ENCODE data around the gene SDF2L1. TPM values are rescaled to one million over a fixed set of nuclear protein-coding genes. Genes with fewer than 3 reads are reported as not detected.

Gene SDF2L1
- total RNA-seq, 2 donors from 2014 or later: 47.5 to 115 TPM

GRCh38 chr22:21652010-21652546 lies 10.0 kb downstream of the SDF2L1 start:
- H3K27me3 ChIP-seq: no peaks in the 10 kb centered on the region
- WGBS, 2 donors: 31 to 43% methylated on average over 26 to 34 of the region's 44 CpGs
- peak; percentile 56 to 75 (median 72) for DNase-seq
- H3K4me1 ChIP-seq: peaks cover 21% of the 10 kb centered on the region
- H3K27ac ChIP-seq: no peak overlapping the region
- peaks cover 0 to 2% of the 10 kb centered on the region in 2 donors for H3K36me3 ChIP-seq (replicated peaks in 1 of 2; ENCODE audit: insufficient read depth in 1 of 2, low read depth in 2 of 2)
- no peaks in the 10 kb centered on the region for H3K9me3 ChIP-seq
- intact Hi-C loops (cut with DNase I): no loop called here
- peak; percentile 72 for ATAC-seq
- TF ChIP-seq POLR2A (IDR thresholded peaks at IDR 0.05) (no peak), CTCF (IDR thresholded peaks at IDR 0.05) (no peak)
- peak overlapping the region in 1 of 2 donors; percentile 13 for H3K4me3 ChIP-seq

- no peaks in the 10 kb centered on the region for H3K36me3 ChIP-seq (replicated peaks in 1 of 2; ENCODE audit: insufficient read depth in 1 of 2, low read depth in 2 of 2)
- no peak overlapping the region for H3K4me3 ChIP-seq
- H3K9me3 ChIP-seq: no peaks in the 10 kb centered on the region
- WGBS, 2 donors: 59 to 74% methylated on average over 29 to 35 of the region's 40 CpGs
- peaks cover 24% of the 10 kb centered on the region for H3K4me1 ChIP-seq
- H3K27ac ChIP-seq: no peak overlapping the region
- TF ChIP-seq POLR2A (IDR thresholded peaks at IDR 0.05) (no peak), CTCF (IDR thresholded peaks at IDR 0.05) (no peak)
- intact Hi-C loops (cut with DNase I): no loop called here
- DNase-seq (no peak), ATAC-seq (no peak)
- H3K27me3 ChIP-seq: no peaks in the 10 kb centered on the region
Measured at GRCh38 chr22:21652547-21653545, 10.7 kb downstream of the SDF2L1 start.

- 22 to 23% methylated on average over 17 of the region's 17 CpGs for WGBS, 2 donors
- H3K36me3 ChIP-seq (replicated peaks in 1 of 2; ENCODE audit: insufficient read depth in 1 of 2, low read depth in 2 of 2): no peaks in the 10 kb centered on the region
- no peak overlapping the region for H3K27ac ChIP-seq
- ATAC-seq: peak; percentile 15
- H3K4me3 ChIP-seq: no peak overlapping the region
- intact Hi-C loops (cut with DNase I): no loop called here
- no peaks in the 10 kb centered on the region for H3K27me3 ChIP-seq
- TF ChIP-seq POLR2A (IDR thresholded peaks at IDR 0.05): no peak
- TF ChIP-seq CTCF (IDR thresholded peaks at IDR 0.05): no peak
- DNase-seq: no peak
- H3K4me1 ChIP-seq: peaks cover 16% of the 10 kb centered on the region
- H3K9me3 ChIP-seq: no peaks in the 10 kb centered on the region
Measured at GRCh38 chr22:21657020-21657359, 14.9 kb downstream of the SDF2L1 start.

- WGBS, 2 donors: 0 to 1% methylated on average over 8 to 78 of the region's 79 CpGs
- Histone ChIP-seq H3K36me3 (replicated peaks in 1 of 2; ENCODE audit: insufficient read depth in 1 of 2, low read depth in 2 of 2) (no peaks in the 10 kb centered on the region), H3K9me3 (no peaks in the 10 kb centered on the region), H3K4me1 (peaks cover 11% of the 10 kb centered on the region), H3K27me3 (no peaks in the 10 kb centered on the region), H3K4me3 (peak overlapping the region in 1 of 2 donors; percentile 9), H3K27ac (peak overlapping the region; percentile 9 to 31 (median 18))
- intact Hi-C loops (cut with DNase I): no loop called here
- peak in 2 of 3 donors; percentile 39 to 44 for TF ChIP-seq POLR2A (IDR thresholded peaks at IDR 0.05)
- TF ChIP-seq CTCF (IDR thresholded peaks at IDR 0.05): peak in 4 of 7 experiments; percentile 32 to 50 (median 48)
- DNase-seq (peak; percentile 79 to 90 (median 84)), ATAC-seq (peak; percentile 95)
Measured at GRCh38 chr22:21657360-21658032, 15.4 kb downstream of the SDF2L1 start.

All from body of pancreas (tissue), 4 donors.